K562 (cell line): Measurements from ENCODE around the gene OR10G7. TPM values are rescaled to one million over a fixed set of nuclear protein-coding genes. Genes with fewer than 3 reads are reported as not detected.

Experiments used
- ZNF75A ChIP-seq: fragments of 450-650 bp; formaldehyde crosslinking; IDR thresholded peaks from 2 replicates; pipeline ENCODE4 v1.4.0; 2020; ENCODE audit warnings: mild to moderate bottlenecking
- polyA plus RNA-seq, 8 experiments: library from polyadenylated mRNA; depleted of rRNA in 4 of 8; stranded (reverse) in 5 of 8; unstranded in 3 of 8; fragments of >200 nt; fragmentation: Nextera tagmentation in 2 of 8; fragmentation: Illumina TruSeq in 1 of 8; extraction: Ambion mirVana in 2 of 8; extraction: Trizol in 1 of 8; gene quantifications; 2 replicates each; pipeline versions ENCODE4 v1.2.1 to v1.2.3, GENCODE V29; 2011 to 2014; ENCODE audit warnings: inconsistent platforms in 1 of 8, missing spikeins in 1 of 8
- total RNA-seq, 7 experiments: library from RNA; depleted of rRNA in 6 of 7; stranded (reverse); fragments of >200 nt in 6 of 7; fragmentation: Illumina TruSeq in 2 of 7; extraction: Trizol in 2 of 7; gene quantifications; 2 replicates each; pipeline versions ENCODE4 v1.2.1 to v1.2.3, GENCODE V29; 2011 to 2021; ENCODE audit warnings: low replicate concordance in 1 of 7
- TF ChIP-seq, protein P1 (sequence below), 2 experiments: fragments of 450-650 bp; IDR thresholded peaks; 2 replicates each; pipeline ENCODE4 v1.6.1; 2016; ENCODE audit warnings: mild to moderate bottlenecking in 2 of 2, borderline replicate concordance in 1 of 2, low read depth in 1 of 2, moderate library complexity in 1 of 2
- TF ChIP-seq, protein P2 (sequence below): fragments of 450-650 bp; conservative IDR thresholded peaks from 2 replicates; pipeline ENCODE4 v1.6.1; 2016; ENCODE audit warnings: missing genetic modification characterization, low read depth, mild to moderate bottlenecking, control low read depth, missing compliant biosample characterization
- TF ChIP-seq, protein P3 (sequence below), 3 experiments: IDR thresholded peaks in 2 of 3; conservative IDR thresholded peaks in 1 of 3; 2 replicates each; pipeline ENCODE4 v1.5.1; 2011 to 2012; ENCODE audit warnings: low read length in 3 of 3, mild to moderate bottlenecking in 3 of 3, control low read depth in 2 of 3, improper control_type of control experiment in 1 of 3, inconsistent platforms in 1 of 3, low read depth in 1 of 3, mixed read lengths in 1 of 3, moderate library complexity in 1 of 3; ENCODE audit not compliant: insufficient read depth in 2 of 3

Gene OR10G7
- total and polyA plus RNA-seq, 9 of the 15 experiments (the other 6 are each of a cell fraction or from before 2014, with no cell fraction given) = not detected

DNA sequence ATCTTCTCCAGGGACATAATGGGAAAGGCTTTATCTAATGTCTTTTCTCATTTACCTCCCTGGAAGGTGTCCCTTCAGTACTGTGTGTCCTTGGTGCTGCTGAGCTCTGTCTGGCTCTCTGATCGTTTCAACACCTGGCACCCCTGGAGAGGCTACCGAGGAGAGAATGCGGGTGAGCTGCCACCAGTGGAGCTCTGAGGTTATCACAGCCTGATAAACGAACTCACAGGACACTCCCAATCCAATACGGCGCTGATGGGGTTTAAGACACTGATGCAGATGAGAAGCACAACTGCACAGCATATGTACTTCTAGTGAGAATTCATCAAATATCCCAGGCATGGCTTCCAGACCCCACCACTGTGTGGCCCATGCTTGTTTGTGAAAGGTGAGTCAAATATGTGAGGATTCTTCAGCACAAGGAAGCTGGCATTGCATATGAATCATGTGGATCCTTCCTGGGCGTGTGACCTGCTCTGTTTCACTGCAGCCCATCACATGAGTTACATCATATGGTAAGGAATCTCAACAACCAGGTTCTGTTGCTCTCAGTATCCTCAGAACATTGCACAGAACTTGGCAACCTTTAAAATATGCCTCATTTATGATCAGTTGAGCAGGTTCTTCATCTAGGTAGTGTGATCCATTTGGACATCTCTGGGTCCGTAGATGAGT is 39.3 kb upstream of the OR10G7 start (continued):
- TF ChIP-seq, protein P1, sequence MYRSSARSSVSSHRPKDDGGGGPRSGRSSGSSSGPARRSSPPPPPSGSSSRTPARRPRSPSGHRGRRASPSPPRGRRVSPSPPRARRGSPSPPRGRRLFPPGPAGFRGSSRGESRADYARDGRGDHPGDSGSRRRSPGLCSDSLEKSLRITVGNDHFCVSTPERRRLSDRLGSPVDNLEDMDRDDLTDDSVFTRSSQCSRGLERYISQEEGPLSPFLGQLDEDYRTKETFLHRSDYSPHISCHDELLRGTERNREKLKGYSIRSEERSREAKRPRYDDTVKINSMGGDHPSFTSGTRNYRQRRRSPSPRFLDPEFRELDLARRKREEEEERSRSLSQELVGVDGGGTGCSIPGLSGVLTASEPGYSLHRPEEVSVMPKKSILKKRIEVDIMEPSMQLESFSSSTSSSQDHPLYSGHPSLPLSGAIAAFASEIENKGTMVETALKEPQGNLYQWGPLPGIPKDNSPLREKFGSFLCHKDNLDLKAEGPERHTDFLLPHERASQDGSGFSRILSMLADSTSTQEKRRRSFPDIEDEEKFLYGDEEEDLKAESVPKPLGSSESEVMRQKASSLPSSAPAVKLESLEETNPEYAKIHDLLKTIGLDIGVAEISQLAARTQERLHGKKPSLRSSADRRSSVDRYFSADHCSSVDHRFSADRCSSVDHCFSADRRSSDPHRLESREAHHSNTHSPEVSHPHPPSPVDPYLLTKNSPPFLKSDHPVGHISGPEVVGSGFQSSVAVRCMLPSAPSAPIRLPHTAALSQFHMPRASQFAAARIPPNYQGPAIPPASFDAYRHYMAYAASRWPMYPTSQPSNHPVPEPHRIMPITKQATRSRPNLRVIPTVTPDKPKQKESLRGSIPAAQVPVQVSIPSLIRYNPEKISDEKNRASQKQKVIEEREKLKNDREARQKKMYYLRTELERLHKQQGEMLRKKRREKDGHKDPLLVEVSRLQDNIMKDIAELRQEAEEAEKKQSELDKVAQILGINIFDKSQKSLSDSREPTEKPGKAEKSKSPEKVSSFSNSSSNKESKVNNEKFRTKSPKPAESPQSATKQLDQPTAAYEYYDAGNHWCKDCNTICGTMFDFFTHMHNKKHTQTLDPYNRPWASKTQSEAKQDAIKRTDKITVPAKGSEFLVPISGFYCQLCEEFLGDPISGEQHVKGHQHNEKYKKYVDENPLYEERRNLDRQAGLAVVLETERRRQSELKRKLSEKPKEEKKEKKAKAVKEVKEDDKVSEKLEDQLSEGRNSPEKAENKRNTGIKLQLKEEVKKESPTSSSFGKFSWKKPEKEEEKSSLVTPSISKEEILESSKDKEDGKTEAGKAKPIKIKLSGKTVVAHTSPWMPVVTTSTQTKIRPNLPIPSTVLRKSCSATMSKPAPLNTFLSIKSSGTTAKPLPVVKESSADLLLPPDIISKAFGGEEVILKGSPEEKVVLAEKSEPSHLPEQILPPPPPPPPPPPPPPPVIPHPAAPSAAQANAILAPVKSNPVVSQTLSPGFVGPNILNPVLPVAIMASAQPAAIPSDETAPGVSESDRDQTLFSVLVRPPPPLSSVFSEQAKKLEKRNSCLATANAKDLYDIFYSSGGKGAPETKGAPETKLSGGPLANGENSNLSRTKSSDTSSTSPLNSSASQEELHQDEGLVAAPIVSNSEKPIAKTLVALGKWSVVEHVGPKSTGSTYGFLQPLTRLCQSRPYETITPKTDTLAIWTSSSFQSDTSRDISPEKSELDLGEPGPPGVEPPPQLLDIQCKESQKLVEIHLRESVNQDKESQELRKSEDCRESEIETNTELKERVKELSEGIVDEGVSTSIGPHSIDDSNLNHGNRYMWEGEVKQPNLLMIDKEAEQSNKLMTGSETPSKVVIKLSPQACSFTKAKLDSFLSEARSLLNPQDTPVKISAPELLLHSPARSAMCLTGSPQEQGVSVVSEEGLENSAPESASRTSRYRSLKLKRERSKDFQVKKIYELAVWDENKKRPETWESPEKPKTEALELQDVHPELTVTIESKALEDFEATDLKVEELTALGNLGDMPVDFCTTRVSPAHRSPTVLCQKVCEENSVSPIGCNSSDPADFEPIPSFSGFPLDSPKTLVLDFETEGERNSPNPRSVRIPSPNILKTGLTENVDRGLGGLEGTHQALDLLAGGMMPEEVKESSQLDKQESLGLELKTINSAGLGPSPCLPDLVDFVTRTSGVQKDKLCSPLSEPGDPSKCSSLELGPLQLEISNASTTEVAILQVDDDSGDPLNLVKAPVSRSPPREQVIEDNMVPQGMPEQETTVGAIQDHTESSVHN (IDR thresholded peaks at IDR 0.05; ENCODE audit: borderline replicate concordance in 1 of 2, low read depth in 1 of 2) = no peak
- TF ChIP-seq, protein P2, sequence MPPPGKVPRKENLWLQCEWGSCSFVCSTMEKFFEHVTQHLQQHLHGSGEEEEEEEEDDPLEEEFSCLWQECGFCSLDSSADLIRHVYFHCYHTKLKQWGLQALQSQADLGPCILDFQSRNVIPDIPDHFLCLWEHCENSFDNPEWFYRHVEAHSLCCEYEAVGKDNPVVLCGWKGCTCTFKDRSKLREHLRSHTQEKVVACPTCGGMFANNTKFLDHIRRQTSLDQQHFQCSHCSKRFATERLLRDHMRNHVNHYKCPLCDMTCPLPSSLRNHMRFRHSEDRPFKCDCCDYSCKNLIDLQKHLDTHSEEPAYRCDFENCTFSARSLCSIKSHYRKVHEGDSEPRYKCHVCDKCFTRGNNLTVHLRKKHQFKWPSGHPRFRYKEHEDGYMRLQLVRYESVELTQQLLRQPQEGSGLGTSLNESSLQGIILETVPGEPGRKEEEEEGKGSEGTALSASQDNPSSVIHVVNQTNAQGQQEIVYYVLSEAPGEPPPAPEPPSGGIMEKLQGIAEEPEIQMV (tag) = no peak
- TF ChIP-seq, protein P3, sequence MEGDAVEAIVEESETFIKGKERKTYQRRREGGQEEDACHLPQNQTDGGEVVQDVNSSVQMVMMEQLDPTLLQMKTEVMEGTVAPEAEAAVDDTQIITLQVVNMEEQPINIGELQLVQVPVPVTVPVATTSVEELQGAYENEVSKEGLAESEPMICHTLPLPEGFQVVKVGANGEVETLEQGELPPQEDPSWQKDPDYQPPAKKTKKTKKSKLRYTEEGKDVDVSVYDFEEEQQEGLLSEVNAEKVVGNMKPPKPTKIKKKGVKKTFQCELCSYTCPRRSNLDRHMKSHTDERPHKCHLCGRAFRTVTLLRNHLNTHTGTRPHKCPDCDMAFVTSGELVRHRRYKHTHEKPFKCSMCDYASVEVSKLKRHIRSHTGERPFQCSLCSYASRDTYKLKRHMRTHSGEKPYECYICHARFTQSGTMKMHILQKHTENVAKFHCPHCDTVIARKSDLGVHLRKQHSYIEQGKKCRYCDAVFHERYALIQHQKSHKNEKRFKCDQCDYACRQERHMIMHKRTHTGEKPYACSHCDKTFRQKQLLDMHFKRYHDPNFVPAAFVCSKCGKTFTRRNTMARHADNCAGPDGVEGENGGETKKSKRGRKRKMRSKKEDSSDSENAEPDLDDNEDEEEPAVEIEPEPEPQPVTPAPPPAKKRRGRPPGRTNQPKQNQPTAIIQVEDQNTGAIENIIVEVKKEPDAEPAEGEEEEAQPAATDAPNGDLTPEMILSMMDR (IDR thresholded peaks at IDR 0.05 in 2 of 3, conservative IDR thresholded peaks at IDR 0.05 in 1 of 3; ENCODE audit: insufficient read depth in 2 of 3, low read depth in 1 of 3, low read length in 3 of 3) = 0 out of 6 replicates have a peak, but pooled peaks of 1 of the 3 experiments have one; percentile 19
- TF ChIP-seq ZNF75A (CRISPR knock-in tag) = no peak
